T-helper 2 cell treated with Interferon-gamma antibody and Interleukin-4, amounts not matched to agents 5 μg/mL and 100 μg/mL, for 36 hours (primary cell): ENCODE measurements around the gene IMMP2L.

Experiments
- DNase-seq: peaks from one replicate; pipeline ENCODE4 v3.0.0; 2021; ENCODE audit warnings: low spot score
- H3K27ac Mint-ChIP-seq: one replicate; pipeline ENCODE4 v1.8.0; 2021; ENCODE audit warnings: mild to moderate bottlenecking, mixed read lengths
- H3K27me3 Mint-ChIP-seq: one replicate; pipeline ENCODE4 v1.8.0; 2021; ENCODE audit warnings: low read depth, mixed read lengths
- H3K36me3 Mint-ChIP-seq: one replicate; pipeline ENCODE4 v1.8.0; 2021; ENCODE audit warnings: low read depth, mixed read lengths
- H3K4me1 Mint-ChIP-seq: one replicate; pipeline ENCODE4 v1.8.0; 2021; ENCODE audit warnings: low read depth, mixed read lengths
- H3K4me3 Mint-ChIP-seq: one replicate; pipeline ENCODE4 v1.8.0; 2022; ENCODE audit warnings: mild to moderate bottlenecking, moderate library complexity, mixed read lengths
- H3K9me3 Mint-ChIP-seq: one replicate; pipeline ENCODE4 v1.8.0; 2021; ENCODE audit warnings: mixed read lengths

IMMP2L gene

GRCh38 chr7:111068618-111069017 is 493.7 kb downstream of the IMMP2L start:
- Mint-ChIP-seq H3K9me3 (peaks cover 27% of the 10 kb centered on the region), H3K27me3 (no peaks in the 10 kb centered on the region), H3K27ac (no peak overlapping the region), H3K36me3 (peaks cover 20% of the 10 kb centered on the region), H3K4me1 (peaks cover 22% of the 10 kb centered on the region), H3K4me3 (no peak overlapping the region)
- DNase-seq = no peak

GRCh38 chr7:111067682-111068081 is 494.6 kb downstream of the IMMP2L start:
- no peak for DNase-seq
- H3K36me3 Mint-ChIP-seq = peaks cover 29% of the 10 kb centered on the region
- H3K4me3 Mint-ChIP-seq = no peak overlapping the region
- H3K4me1 Mint-ChIP-seq = peaks cover 14% of the 10 kb centered on the region
- no peak overlapping the region for H3K27ac Mint-ChIP-seq
- no peaks in the 10 kb centered on the region for H3K27me3 Mint-ChIP-seq
- H3K9me3 Mint-ChIP-seq = peaks cover 31% of the 10 kb centered on the region

- Mint-ChIP-seq H3K27ac (no peak overlapping the region), H3K27me3 (no peaks in the 10 kb centered on the region), H3K36me3 (peaks cover 32% of the 10 kb centered on the region), H3K4me1 (peaks cover 14% of the 10 kb centered on the region), H3K4me3 (no peak overlapping the region), H3K9me3 (peaks cover 34% of the 10 kb centered on the region)
- no peak for DNase-seq
Measured at GRCh38 chr7:111067251-111067650, 495.0 kb downstream of the IMMP2L start.

GRCh38 chr7:111063166-111063565 is 499.1 kb downstream of the IMMP2L start:
- no peak overlapping the region for H3K4me3 Mint-ChIP-seq
- no peaks in the 10 kb centered on the region for H3K27me3 Mint-ChIP-seq
- no peak overlapping the region for H3K27ac Mint-ChIP-seq
- peaks cover 50% of the 10 kb centered on the region for H3K9me3 Mint-ChIP-seq
- DNase-seq = no peak
- H3K36me3 Mint-ChIP-seq = peaks cover 43% of the 10 kb centered on the region
- H3K4me1 Mint-ChIP-seq = peaks cover 7% of the 10 kb centered on the region

GRCh38 chr7:111059833-111060232 is 502.5 kb downstream of the IMMP2L start:
- H3K9me3 Mint-ChIP-seq = peaks cover 36% of the 10 kb centered on the region
- peaks cover 19% of the 10 kb centered on the region for H3K4me1 Mint-ChIP-seq
- H3K27ac Mint-ChIP-seq = no peak overlapping the region
- DNase-seq = no peak
- no peak overlapping the region for H3K4me3 Mint-ChIP-seq
- H3K27me3 Mint-ChIP-seq = no peaks in the 10 kb centered on the region
- H3K36me3 Mint-ChIP-seq = peaks cover 32% of the 10 kb centered on the region

GRCh38 chr7:111057066-111057465 is 505.2 kb downstream of the IMMP2L start:
- Mint-ChIP-seq H3K36me3 (peaks cover 12% of the 10 kb centered on the region), H3K27me3 (no peaks in the 10 kb centered on the region), H3K9me3 (peaks cover 18% of the 10 kb centered on the region), H3K4me1 (peaks cover 28% of the 10 kb centered on the region), H3K27ac (no peak overlapping the region), H3K4me3 (no peak overlapping the region)
- no peak for DNase-seq

GRCh38 chr7:111056371-111056770 is 505.9 kb downstream of the IMMP2L start:
- DNase-seq = no peak
- peaks cover 11% of the 10 kb centered on the region for H3K9me3 Mint-ChIP-seq
- no peak overlapping the region for H3K4me3 Mint-ChIP-seq
- peaks cover 5% of the 10 kb centered on the region for H3K36me3 Mint-ChIP-seq
- no peak overlapping the region for H3K27ac Mint-ChIP-seq
- no peaks in the 10 kb centered on the region for H3K27me3 Mint-ChIP-seq
- H3K4me1 Mint-ChIP-seq = peaks cover 28% of the 10 kb centered on the region

- Mint-ChIP-seq H3K4me1 (peaks cover 27% of the 10 kb centered on the region), H3K4me3 (no peak overlapping the region), H3K27me3 (no peaks in the 10 kb centered on the region), H3K27ac (no peak overlapping the region), H3K36me3 (peaks cover 1% of the 10 kb centered on the region), H3K9me3 (peaks cover 7% of the 10 kb centered on the region)
- DNase-seq = no peak
Measured at GRCh38 chr7:111053035-111053434, 509.3 kb downstream of the IMMP2L start.

- DNase-seq = no peak
- peaks cover 20% of the 10 kb centered on the region for H3K4me1 Mint-ChIP-seq
- H3K9me3 Mint-ChIP-seq = peaks cover 7% of the 10 kb centered on the region
- H3K27me3 Mint-ChIP-seq = no peaks in the 10 kb centered on the region
- H3K36me3 Mint-ChIP-seq = peaks cover 1% of the 10 kb centered on the region
- H3K27ac Mint-ChIP-seq = no peak overlapping the region
- no peak overlapping the region for H3K4me3 Mint-ChIP-seq
Measured at GRCh38 chr7:111051832-111052231, 510.5 kb downstream of the IMMP2L start.

GRCh38 chr7:111050875-111051416 is 511.3 kb downstream of the IMMP2L start:
- no peak overlapping the region for H3K4me3 Mint-ChIP-seq
- H3K9me3 Mint-ChIP-seq = peaks cover 7% of the 10 kb centered on the region
- no peak for DNase-seq
- H3K4me1 Mint-ChIP-seq = peaks cover 20% of the 10 kb centered on the region
- no peak overlapping the region for H3K27ac Mint-ChIP-seq
- no peaks in the 10 kb centered on the region for H3K27me3 Mint-ChIP-seq
- H3K36me3 Mint-ChIP-seq = peaks cover 1% of the 10 kb centered on the region

GRCh38 chr7:111049971-111050680 is 512.2 kb downstream of the IMMP2L start:
- Mint-ChIP-seq H3K4me1 (peaks cover 17% of the 10 kb centered on the region), H3K4me3 (no peak overlapping the region), H3K27me3 (no peaks in the 10 kb centered on the region), H3K36me3 (peaks cover 1% of the 10 kb centered on the region), H3K27ac (no peak overlapping the region), H3K9me3 (peaks cover 7% of the 10 kb centered on the region)
- no peak for DNase-seq

- Mint-ChIP-seq H3K4me3 (no peak overlapping the region), H3K4me1 (peaks cover 14% of the 10 kb centered on the region), H3K9me3 (peaks cover 7% of the 10 kb centered on the region), H3K36me3 (peaks cover 1% of the 10 kb centered on the region), H3K27me3 (no peaks in the 10 kb centered on the region), H3K27ac (no peak overlapping the region)
- DNase-seq = no peak
Measured at GRCh38 chr7:111047595-111047994, 514.7 kb downstream of the IMMP2L start.

- H3K27me3 Mint-ChIP-seq = no peaks in the 10 kb centered on the region
- no peak for DNase-seq
- no peaks in the 10 kb centered on the region for H3K36me3 Mint-ChIP-seq
- H3K9me3 Mint-ChIP-seq = peaks cover 3% of the 10 kb centered on the region
- peaks cover 18% of the 10 kb centered on the region for H3K4me1 Mint-ChIP-seq
- no peak overlapping the region for H3K4me3 Mint-ChIP-seq
- H3K27ac Mint-ChIP-seq = no peak overlapping the region
Measured at GRCh38 chr7:111045449-111045848, 516.8 kb downstream of the IMMP2L start.

- H3K27me3 Mint-ChIP-seq = no peaks in the 10 kb centered on the region
- no peak for DNase-seq
- H3K27ac Mint-ChIP-seq = no peak overlapping the region
- peaks cover 3% of the 10 kb centered on the region for H3K9me3 Mint-ChIP-seq
- H3K4me1 Mint-ChIP-seq = peaks cover 15% of the 10 kb centered on the region
- no peak overlapping the region for H3K4me3 Mint-ChIP-seq
- no peaks in the 10 kb centered on the region for H3K36me3 Mint-ChIP-seq
Measured at GRCh38 chr7:111043561-111043960, 518.7 kb downstream of the IMMP2L start.

- no peak overlapping the region for H3K27ac Mint-ChIP-seq
- peaks cover 18% of the 10 kb centered on the region for H3K4me1 Mint-ChIP-seq
- no peak for DNase-seq
- H3K9me3 Mint-ChIP-seq = no peaks in the 10 kb centered on the region
- H3K27me3 Mint-ChIP-seq = no peaks in the 10 kb centered on the region
- no peaks in the 10 kb centered on the region for H3K36me3 Mint-ChIP-seq
- no peak overlapping the region for H3K4me3 Mint-ChIP-seq
Measured at GRCh38 chr7:111042842-111043241, 519.5 kb downstream of the IMMP2L start.
